Urothelium cell line (cell line): ENCODE results near the gene OR9Q1.

Experiments used
- DNase-seq: peaks from one replicate; pipeline ENCODE4 v3.0.0; 2011; ENCODE audit warnings: low spot score, mixed read lengths
- FAIRE-seq: peaks from 2 replicates; lab custom pipeline; 2011; peaks lifted over from hg19 to GRCh38; lab: Jason Lieb, UNC

Gene OR9Q1

DNA sequence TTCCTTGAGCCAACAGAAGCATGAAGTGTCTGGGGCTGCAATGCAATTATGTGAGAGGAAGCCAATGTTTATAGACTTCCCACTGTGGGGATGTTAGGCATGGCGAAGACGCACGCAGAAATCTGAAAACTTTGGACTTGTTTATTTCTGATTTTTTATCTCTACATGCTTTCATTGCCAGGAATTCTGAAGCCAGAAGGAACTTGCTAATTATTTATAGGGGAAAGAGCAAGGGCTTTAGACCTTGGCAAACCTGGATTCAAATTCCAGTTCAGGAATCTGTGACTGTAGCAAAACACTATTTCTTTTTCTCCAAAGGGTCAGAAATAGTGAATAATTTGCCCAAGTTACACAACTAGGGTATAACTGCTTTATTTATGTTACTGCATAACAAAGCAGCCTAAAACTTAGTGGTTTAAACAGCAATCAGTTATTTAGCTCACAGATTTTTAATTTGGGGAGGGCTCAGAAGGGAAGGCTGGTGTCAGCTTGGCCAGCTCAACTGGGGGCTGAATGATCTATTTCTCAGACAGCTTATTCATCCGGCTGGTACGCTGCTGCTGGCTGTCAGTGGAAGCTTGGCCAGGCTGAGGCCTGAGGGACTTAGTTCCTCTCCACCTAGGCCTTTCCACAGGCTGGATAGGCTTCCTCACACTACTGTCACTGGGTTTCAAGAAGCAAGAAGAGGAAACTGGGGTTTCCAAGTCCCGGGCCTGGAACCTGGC lies 5.2 kb downstream of the OR9Q1 start:
- DNase-seq: no peak
- FAIRE-seq: no peak

- DNase-seq (no peak), FAIRE-seq (no peak)
Observed at GRCh38 chr11:58030653-58031052, 7.0 kb downstream of the OR9Q1 start, which contains the start of gene OR6Q1. Gene OR6Q1 (plus strand): TSS chr11:58030953. CDS start chr11:58030953, 0 bp downstream.

- no peak for FAIRE-seq
- DNase-seq: no peak
Observed at GRCh38 chr11:58034471-58034870, 10.8 kb downstream of the OR9Q1 start.

DNA sequence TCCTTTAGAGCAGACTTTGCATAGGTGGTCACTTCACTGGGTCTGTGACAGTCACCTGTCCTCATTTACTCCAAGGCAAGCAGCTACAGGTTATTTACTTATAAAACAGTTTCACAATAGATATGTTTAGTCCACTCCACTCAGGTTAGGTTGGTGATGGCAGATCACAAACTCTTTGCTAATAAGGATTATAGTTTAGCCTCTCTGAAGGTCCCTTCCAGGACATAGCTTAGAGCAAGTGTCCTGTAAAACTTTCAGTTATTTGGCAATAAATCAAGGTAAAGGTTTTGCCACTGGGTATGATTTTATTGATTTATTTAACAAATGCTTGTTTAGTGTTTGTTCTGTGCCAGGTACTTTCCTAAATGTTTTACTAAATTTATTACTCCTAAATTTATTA lies 15.9 kb downstream of the OR9Q1 start:
- DNase-seq (no peak), FAIRE-seq (no peak)

GRCh38 chr11:58043379-58043778 lies 19.7 kb downstream of the OR9Q1 start:
- FAIRE-seq (no peak), DNase-seq (no peak)

GRCh38 chr11:58046231-58046630 lies 22.6 kb downstream of the OR9Q1 start:
- DNase-seq: no peak
- FAIRE-seq: no peak

GRCh38 chr11:58047818-58048217 lies 24.1 kb downstream of the OR9Q1 start:
- no peak for FAIRE-seq
- DNase-seq: no peak

DNA sequence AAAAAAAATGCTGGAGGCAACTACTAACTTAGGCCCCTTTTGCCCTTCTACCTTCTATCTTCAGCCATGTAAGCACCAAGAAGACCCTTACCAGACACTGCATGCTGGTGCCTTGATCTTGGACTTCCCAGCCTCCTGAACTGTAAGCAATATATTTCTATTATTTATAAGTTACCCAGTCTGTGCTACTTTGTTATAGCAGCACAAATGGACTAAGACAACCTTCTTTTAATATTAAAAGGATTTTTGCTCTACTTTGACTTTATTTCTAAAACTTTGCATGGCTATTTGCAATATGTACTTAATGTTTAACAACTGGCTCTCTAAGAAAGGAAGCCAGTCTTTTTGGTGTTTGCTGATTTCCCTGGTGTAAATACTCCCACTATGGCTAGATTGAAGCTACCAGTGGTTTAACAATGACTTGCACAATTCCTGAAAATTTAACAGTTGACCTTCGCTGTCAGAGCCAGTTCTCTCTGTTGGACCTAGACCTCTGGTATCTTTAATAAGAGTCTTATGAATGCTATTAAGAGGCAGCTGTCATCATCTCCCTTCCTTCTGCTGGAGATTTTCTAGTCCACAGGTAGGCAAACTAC lies 32.2 kb downstream of the OR9Q1 start:
- FAIRE-seq (no peak), DNase-seq (no peak)

DNA sequence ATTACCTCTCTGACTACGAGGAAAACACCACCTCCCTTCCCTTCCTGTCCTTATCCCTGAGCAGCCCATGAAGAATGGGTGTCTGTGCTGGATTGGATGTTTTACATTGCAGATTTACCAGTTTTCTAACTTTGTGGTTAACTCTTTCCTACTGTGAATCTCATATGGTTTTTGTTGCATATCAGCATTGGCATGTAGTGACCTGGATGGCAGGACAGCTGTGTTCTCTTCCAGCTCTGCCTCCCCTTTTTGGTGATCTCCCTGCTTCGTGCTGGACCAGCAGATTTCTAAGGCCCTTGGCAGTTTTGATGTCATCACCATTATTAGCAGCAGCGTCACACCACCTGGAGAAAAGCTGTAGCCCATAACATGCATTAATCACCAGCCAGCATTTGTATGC lies 33.8 kb downstream of the OR9Q1 start:
- DNase-seq (no peak), FAIRE-seq (no peak)

DNA sequence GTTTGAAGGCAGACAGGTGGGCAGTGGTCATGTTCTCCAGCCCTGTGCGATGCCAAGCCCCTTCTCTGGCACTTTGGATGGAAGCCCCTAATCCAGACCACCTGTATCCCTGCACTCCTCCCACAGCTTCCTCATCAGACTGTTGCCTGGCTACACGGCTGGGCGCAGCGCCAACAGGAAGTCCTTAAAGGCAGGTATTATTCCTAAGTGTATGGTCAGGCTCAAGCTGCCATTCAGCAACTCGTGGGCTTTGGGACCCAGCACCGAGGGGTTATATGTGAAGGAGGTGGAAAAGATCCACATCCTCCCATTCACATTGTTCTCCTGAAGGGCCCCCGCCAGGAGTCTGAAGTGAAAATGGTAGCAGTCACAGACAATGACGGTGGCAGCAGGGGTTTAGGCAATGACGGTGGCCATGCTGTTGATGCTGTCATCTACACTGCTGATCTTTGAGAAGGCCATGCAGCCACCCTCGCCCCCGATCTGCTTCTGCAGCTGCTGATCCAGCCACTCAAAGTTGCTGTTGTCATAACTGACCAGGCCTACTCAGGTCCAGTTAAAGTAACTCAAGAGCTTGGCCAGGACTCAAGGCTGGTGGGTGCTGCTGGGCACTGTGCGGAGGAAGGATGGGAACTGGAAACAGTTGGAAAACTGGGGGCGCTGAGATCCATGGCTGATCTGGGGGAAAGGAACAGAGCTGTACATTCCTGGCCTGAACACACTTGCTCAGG lies 34.8 kb downstream of the OR9Q1 start:
- no peak for FAIRE-seq

GRCh38 chr11:58059007-58059350 lies 35.3 kb downstream of the OR9Q1 start:
- no peak for FAIRE-seq

More for the DNA sequence above, 34.8 kb downstream of the OR9Q1 start:
- DNase-seq: peak; percentile 22

DNA sequence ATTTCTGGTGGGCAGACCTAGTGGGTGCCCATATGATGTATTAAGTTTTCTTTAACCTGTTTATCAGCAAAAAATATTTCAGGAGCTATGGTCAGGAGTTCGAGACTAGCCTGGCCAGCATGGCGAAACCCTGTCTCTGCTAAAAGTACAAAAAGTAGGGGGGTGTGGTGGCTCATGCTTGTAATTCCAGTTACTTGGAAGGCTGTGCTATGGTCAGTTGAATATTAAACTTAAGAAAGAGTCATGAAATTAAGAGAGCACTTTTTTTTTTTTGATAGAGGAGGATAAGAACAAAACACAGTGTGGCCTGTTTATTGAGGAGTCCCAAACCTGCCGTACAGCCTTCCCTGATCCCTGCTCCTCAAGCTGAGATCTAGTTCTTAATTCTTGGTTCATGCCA lies 36.9 kb downstream of the OR9Q1 start:
- FAIRE-seq (no peak), DNase-seq (no peak)

More at GRCh38 chr11:58059007-58059350, 35.3 kb downstream of the OR9Q1 start:
- peak; percentile 80 for DNase-seq

- DNase-seq: peak; percentile 26
- no peak for FAIRE-seq
Observed at GRCh38 chr11:58060939-58061672, 37.4 kb downstream of the OR9Q1 start.

DNA sequence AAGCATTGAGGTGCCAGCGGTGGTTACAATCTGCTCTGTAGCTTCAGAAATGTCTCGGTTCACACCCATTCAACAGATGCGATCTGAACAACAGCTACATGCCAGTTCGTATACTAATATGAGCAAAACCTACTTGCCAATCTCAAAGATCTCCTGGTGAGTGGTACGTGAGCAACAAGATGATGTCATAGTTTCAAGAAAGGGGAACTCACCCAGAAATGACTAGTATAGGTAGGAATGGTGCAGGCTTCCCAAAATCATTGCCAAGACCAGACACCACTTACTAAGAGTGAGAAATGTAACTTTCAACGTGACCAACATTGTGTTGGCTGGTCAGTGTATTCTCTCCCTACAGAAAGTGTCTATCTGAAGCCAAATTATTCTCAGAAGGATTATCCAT lies 38.1 kb downstream of the OR9Q1 start:
- peak; percentile 53 for DNase-seq
- no peak for FAIRE-seq

GRCh38 chr11:58067685-58068084 lies 44.0 kb downstream of the OR9Q1 start:
- peak; percentile 59 for FAIRE-seq

DNA sequence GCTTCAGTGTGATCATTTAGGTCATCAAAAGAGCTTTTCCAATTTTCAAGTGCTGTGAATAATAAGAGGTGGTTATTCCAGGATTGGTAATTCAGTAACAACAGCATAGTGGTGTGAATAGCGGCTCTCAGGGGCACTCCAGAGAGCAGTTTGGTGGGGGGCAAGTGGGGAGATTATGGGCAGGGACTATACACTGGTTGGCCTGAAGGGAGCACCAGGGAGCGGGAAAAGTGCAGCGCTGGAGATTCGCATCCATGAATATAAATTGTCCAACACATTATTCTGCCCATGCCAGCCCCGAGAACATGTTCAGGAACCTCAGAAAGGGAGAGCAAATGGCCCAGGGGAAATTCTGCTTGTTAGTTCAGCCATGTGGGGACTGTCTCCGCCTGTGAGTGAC lies 45.0 kb downstream of the OR9Q1 start:
- no peak for FAIRE-seq
- DNase-seq: no peak

More at GRCh38 chr11:58067685-58068084, 44.0 kb downstream of the OR9Q1 start:
- no peak for DNase-seq

DNA sequence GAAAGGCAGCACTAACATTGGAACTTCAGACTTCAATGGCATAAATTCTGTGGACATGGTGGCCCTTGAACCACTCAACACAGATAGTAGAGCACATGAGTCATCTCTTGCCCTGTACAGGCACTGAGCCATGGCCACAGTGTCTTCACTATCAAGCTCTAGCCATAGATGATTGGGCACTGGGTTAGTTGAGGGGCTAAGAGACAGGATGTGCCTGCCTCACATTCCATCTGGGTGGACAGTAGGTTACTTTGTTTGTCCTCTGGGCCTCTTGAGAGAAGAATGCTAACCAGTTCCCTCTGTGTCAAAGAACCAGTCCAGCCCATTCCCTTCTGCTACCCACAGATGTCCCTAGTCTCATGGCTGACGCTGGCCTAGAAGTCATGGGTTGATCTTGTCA lies 46.9 kb downstream of the OR9Q1 start:
- no peak for FAIRE-seq
- DNase-seq: no peak

DNA sequence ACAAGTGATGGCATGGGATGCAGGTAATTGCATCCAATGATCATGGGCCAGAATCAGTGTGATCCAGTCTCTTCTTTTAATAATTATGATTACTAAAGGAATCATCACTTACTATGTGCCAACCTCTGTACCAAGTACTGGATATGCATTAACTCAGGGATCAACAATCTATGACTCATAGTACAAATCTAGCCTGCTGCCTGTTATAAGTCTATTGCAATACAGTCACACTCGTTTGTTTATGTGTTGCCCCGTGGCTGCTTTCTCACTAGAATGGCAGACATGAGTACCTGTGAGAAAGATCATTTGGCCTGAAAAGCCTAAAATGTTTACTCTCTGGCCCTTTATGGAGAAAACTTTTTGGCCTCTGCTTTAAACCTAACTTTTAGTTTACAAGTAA lies 52.1 kb downstream of the OR9Q1 start:
- FAIRE-seq: no peak
- no peak for DNase-seq

GRCh38 chr11:58086528-58086927 lies 62.8 kb downstream of the OR9Q1 start:
- FAIRE-seq: no peak
- DNase-seq: no peak

DNA sequence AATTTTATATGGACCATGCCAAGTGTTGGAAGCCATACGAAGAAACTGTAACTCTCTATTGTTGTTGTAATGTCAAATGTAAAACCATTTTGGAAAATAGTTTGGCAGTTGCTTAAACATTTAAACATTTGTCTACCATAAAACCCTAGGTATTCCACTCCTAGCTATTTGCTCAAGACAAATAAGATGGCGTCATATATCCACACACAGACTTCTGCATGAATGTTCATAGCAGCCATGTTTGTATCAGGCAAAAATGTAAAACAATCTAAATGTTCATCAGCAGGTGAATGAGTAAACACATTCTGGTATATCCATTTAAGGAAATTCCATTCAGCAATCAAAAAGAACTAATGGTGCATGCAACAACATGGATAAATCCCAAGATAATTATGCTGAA lies 73.8 kb downstream of the OR9Q1 start:
- FAIRE-seq: no peak
- DNase-seq: no peak

DNA sequence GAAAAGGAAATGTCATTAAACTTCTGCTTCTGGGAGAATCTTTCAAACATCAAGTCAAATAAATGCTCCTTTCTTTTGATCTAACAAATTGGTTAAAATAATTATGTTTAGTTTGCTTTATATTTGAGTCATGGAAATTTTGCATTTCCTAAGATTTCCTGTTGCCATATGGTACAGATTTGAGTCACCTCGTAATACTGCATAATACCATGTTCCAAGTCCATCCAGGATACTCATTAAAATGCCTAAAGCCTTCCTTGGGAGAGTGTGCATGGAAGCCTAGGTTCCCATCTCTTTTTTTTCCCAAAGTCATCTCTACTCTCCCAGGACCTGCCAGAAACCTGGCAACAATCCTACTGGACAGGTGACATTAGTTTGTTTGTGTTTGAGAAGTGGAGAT lies 97.4 kb downstream of the OR9Q1 start:
- DNase-seq (no peak), FAIRE-seq (no peak)
